HCT116 (cell line): ENCODE measurements around the gene ASB14.

Experiments
- EGR1 ChIP-seq: IDR thresholded peaks from 2 replicates; pipeline ENCODE4 v1.6.1; 2012; ENCODE audit warnings: low read depth
- EZH2phosphoT487 ChIP-seq: fragments of 200-600 bp; IDR thresholded peaks from 2 replicates; pipeline ENCODE4 v1.6.1; 2018; ENCODE audit warnings: antibody characterized with exemption, borderline replicate concordance
- TF ChIP-seq, protein P1 (sequence below), 3 experiments: fragments of 200-600 bp in 1 of 3; sonication (generic) in 1 of 3; IDR thresholded peaks in 2 of 3; conservative IDR thresholded peaks in 1 of 3; 2 replicates each; pipeline ENCODE4 v1.5.1; 2012 to 2017; ENCODE audit warnings: low read depth in 2 of 3, low read length in 2 of 3, antibody characterized with exemption in 1 of 3, borderline replicate concordance in 1 of 3, control low read depth in 1 of 3, mild to moderate bottlenecking in 1 of 3, mixed read lengths in 1 of 3, mixed run types in 1 of 3, moderate library complexity in 1 of 3; ENCODE audit not compliant: insufficient read depth in 1 of 3

DNA sequence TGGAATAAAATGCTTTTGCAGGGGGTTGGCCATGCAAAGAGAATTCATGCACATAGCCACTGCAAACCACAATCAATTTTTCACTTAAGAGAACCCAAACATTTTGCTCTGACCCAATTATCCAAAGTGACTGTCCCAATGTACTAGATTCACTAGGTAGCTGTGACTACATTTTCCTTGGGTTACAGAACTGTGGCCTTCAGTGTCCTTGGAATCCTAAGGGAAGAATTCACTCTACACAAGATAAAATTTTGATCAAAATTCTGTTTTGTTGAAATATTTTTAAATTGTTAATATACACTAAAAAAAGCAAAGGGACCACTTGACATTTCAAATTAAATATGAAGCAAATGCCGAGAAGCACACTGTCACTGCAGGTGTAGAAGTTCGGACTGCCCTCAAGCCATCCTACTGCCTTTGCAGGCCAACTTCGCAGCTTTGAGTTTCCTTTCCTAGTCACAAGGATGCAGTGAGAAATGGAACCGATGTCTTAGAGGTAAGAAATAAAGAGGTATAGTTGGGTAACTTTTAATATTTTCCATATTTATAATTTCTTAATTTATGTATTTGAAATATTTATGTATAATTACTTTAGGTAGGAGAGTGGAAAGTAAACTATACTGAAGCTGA, 527 bp upstream of the ASB14 start:
- TF ChIP-seq EGR1 (no peak), EZH2phosphoT487 (no peak)
- TF ChIP-seq, protein P1, sequence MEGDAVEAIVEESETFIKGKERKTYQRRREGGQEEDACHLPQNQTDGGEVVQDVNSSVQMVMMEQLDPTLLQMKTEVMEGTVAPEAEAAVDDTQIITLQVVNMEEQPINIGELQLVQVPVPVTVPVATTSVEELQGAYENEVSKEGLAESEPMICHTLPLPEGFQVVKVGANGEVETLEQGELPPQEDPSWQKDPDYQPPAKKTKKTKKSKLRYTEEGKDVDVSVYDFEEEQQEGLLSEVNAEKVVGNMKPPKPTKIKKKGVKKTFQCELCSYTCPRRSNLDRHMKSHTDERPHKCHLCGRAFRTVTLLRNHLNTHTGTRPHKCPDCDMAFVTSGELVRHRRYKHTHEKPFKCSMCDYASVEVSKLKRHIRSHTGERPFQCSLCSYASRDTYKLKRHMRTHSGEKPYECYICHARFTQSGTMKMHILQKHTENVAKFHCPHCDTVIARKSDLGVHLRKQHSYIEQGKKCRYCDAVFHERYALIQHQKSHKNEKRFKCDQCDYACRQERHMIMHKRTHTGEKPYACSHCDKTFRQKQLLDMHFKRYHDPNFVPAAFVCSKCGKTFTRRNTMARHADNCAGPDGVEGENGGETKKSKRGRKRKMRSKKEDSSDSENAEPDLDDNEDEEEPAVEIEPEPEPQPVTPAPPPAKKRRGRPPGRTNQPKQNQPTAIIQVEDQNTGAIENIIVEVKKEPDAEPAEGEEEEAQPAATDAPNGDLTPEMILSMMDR (IDR thresholded peaks at IDR 0.05 in 2 of 3, conservative IDR thresholded peaks at IDR 0.05 in 1 of 3; ENCODE audit: borderline replicate concordance in 1 of 3, insufficient read depth in 1 of 3, low read depth in 2 of 3, low read length in 2 of 3): no peak
